Activated CD4-positive, alpha-beta T cell treated with anti-CD3 and anti-CD28 coated beads, Interleukin-2, amount 50 U/mL, for 24 hours (primary cell): ENCODE measurements around the gene CDK11A.
"Not testable (repeated sequence)": the region's sequence is repeated elsewhere in the genome, so short reads cannot be mapped to it uniquely, and the experiment has no call there.

Source experiments
- DNase-seq, 2 donors: peaks; one replicate each; pipeline ENCODE4 v3.0.0-alpha.2; 2020; ENCODE audit warnings: low read depth in 1 of 2, low spot score in 1 of 2

CDK11A gene

GRCh38 chr1:1754051-1754815, 30.1 kb upstream of the CDK11A start:
- DNase-seq, result no peak

DNA sequence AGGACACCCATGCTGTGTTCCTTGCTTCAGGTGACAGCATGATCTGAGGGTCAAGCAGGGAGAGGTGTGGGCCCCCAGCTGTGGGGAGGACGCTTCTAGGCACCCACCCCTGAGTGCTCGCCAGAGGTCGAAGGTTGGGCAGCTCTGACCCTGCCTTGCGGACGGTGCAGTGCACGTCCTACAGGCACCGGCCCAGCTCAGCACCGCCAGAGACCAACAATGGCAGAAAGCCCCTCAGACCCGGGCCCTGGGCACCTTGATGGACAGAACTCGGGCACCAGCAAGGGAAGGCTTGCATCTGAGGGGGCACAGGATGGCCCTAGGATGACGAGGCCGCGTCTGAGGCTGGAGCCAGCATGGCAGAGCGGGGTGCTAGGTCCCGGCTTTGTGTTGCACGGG, 29.4 kb upstream of the CDK11A start:
- no peak for DNase-seq

- DNase-seq, result no peak
These were observed 28.8 kb upstream of the CDK11A start for GRCh38 chr1:1752636-1753606.

- no peak for DNase-seq
These were observed 28.0 kb upstream of the CDK11A start for GRCh38 chr1:1752190-1752589.

DNA sequence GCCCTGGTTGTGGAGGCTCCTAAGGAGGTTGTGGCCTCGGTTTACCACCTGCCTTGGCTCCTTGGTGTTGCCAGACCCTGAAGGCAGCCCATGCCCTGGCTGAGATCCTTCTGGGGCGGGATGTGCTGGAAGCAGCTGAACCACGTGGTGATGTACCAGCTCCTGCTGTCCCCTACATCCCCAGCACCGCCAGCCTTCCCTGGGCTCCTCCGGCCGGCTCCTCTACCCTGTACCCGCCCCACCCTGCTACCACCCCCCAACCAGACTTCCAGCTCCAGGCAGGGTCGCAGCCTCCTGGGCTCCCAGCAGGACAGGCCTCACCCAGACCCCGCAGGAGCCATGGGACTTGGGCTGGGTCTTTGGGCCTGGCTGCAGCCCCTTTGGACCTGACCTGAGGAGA, 25.8 kb upstream of the CDK11A start:
- DNase-seq, result not testable (repeated sequence)

DNA sequence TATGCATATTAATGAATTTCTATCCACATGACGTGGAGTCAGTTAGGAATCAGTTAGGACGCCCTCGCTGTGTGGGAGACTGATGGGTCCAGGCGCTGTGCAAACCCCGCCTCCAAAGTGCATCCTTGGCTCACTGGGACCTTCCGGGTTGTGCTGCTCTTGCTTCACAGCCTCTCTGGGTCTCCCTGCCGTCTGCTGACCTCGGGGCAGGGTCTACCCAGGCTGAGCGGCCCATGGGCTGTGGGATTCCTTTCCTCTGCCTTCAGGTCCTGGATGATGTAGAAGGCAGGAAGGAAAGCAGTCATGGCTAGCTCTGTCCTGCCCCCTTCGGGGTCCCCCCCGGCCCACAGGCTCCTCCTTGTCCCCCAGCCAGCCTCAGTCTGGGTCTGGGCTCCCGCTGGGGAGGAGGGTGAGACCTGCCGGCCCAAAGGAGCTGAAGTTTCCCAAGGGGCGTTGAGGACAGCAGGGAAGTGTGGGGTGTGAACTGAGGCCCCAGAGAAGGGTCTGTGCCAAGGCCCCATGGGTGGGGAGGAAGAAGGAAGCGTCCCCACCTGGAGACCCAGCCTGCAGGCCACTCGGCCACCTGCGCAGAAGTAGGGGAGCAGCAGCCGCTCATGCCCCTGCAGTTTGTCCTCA, 24.6 kb upstream of the CDK11A start:
- DNase-seq, result no peak

DNA sequence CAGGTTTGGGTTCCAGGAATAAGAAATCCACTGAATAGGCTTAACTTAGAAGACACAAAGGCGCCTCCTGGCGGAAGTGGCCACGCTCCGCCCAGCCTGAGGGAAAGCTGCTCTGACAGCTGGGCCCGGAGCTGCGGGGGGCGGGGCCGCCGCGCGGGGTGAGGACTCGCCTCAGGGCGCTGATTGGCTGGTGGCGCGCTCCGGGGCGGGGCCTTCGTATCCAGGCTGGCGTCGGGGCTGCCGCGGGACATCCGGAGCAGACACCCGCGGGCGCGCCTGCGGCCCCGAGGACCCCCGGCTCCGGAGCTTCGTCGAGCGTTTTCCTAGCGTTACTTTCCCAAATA, 22.4 kb upstream of the CDK11A start:
- not testable (repeated sequence) for DNase-seq

DNA sequence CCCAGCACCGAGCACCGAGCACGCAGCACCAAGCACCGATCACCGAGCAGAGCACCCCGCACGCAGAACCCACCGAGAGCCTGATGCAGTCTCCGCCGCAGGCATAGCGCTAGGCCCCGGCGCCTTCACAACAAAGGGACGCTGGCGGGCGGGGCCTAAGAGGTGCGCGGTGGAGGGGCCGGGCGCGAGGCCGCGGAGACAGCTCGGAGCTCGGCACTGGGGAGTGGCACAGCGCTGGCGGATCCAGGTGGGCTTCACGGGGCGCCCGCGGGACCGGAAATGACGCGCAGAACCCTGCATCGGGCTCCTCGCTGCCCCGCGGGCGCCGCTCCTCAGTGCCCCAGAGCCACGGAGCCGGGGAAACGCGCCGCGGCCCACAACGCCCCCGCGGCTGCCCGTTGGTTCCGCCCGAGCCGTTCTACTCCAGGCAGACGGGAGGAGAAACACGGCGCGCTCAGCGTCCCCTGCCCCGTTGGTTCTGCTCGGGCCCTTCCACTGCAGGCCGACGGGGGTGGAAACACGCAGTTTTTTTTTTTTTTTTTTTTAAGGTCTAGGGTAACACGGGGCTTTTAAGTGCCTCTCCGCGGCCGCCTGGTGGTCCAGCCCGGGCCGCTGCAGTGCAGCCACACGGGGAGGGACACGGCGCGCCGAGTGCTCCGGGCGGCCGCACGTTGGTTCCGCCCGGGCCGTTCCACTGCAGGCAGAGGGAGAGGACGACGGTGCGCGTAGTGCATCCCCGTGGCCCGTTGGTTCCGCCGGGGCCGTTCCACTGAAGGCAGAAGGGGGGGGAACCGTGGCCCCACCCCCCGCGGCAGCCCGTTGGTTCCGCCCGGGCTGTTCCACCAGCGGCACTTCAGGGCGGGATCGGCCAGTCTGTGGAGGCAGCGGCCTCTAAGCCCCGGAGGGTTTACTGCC, 21.8 kb upstream of the CDK11A start:
- peak; percentile 82 to 100 for DNase-seq

GRCh38 chr1:1742529-1742928, 18.4 kb upstream of the CDK11A start:
- not testable (repeated sequence) for DNase-seq

- not testable (repeated sequence) for DNase-seq
These were observed 16.9 kb upstream of the CDK11A start for GRCh38 chr1:1741013-1741412.

- DNase-seq, result not testable (repeated sequence)
These were observed 14.7 kb upstream of the CDK11A start for GRCh38 chr1:1738799-1739337.

GRCh38 chr1:1737675-1738590, 13.8 kb upstream of the CDK11A start:
- DNase-seq, result not testable (repeated sequence)

DNA sequence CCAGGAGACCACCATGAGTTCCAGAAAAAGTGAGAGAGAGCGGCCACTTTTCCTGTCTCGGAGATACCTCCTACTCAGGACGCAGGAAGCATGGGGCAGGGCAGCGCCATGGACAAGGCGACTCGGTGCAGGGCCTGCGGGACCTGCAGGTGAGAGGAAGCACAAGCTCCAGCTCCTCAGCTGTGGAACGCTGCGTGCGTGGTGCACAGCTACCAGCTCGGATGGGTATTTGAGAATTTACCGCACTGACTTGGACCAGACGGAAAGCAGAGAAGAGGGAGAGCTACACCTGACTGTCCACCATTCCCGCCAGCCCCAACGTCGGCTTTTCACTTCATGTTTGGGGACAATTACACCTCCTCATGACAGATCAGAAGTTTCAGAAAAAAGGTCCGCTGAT, 8.2 kb upstream of the CDK11A start:
- no peak for DNase-seq

DNA sequence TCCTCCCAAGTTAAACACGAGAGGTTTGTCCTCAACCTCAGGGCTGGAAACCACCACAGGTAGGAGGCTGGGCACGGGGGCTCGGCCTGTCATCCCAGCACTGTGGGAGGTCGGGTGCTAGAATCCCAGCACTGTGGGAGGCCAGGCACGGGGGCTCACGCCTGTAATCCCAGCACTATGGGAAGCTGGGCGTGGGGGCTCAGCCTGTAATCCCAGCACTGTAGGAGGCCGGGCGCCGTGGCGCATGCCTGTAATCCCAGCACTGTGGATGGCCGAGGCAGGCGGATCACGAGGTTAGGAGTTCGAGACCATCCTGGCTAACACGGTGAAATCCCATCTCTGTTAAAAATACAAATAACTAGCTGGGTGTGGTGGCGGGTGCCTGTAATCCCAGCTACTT, 6.7 kb upstream of the CDK11A start:
- DNase-seq, result no peak

DNA sequence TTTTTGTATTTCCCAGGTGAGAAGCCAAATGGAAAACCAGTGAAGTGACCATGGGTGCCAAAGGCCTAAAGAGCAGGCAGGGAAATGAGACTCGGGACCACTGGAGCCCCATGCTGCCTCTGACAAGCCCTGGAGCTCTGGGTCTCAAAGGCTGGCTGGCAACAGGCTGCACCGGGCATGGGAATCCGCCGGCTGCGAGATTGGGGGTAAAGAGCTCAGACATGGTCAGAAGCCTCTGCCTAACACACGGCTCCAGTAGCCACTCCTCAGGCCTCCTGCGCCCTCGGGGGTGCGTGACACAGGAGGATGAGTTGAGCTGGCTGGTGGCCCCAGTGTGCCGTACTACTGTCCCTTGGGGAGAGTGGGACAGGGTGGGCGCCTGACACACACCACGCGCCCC, 6.1 kb upstream of the CDK11A start:
- not testable (repeated sequence) for DNase-seq

- DNase-seq, result not testable (repeated sequence)
These were observed 5.1 kb upstream of the CDK11A start for GRCh38 chr1:1729116-1729816.

GRCh38 chr1:1728308-1729005, 4.3 kb upstream of the CDK11A start:
- not testable (repeated sequence) for DNase-seq

- DNase-seq, result not testable (repeated sequence)
These were observed 3.0 kb upstream of the CDK11A start for GRCh38 chr1:1727131-1727651.
